ENCODE measurements around the gene BATF2.
"Not testable (repeated sequence)": the region's sequence is repeated elsewhere in the genome, so short reads cannot be mapped to it uniquely, and the experiment has no call there.

BATF2 gene

DNA sequence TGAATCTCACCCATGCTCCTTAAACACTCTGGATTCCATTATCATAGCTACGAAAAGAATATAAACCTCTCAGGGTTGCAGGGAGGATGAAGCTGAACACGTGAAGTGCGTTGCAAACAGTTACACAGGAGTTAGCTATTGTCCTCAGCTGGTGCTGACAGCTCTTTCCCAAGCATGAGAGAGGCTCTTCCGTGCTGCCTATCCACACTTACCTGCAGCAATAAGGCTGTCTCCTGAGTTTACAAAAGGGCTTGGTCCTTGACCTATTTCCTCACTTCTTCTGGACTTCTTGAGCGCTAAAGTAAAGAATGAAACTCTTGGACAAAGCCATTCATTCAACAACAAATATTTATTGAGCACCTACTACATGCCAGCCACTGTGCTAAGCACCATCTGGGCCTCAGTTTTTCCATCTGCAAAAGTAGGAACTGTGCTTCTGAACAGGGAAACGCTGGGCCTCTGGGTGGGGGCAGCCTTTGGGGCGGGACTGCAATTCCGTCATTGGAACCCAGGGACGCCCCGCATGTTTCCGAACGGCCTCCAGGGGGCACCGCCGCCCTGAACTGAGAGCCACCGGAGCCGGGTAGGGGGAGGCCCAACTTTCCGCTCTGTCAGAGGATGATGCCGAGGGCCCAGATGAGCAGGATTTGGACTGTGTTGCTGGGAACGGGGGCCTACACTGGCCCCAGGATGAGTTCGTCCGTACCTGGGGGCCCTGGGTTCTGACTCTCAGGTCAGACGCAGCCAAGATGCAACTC lies 16.5 kb upstream of the BATF2 start:
- peak; percentile 77 to 81 for DNase-seq (ENCODE audit: low read depth in 2 of 2)

DNA sequence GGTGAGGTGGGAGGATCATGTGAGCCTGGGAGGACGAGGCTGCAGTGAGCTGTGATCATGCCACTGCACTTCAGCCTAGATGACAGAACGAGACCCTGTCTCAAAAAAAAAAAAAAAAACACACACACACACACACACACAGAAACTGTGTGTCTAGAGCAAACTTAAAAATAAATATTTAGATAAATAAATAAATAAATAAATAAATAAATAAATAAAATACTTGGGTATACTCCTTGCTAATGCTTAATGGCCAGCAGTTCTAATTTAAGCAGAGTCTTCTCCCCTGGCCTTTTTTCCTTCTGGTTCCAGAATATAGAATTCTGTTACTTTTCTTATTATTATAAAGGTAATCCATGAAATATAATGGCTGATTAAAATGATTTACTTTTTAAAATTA lies 12.1 kb upstream of the BATF2 start:
- DNase-seq (ENCODE audit: low read depth in 2 of 2): no peak

GRCh38 chr11:65008016-65008415 lies 11.2 kb upstream of the BATF2 start:
- DNase-seq (ENCODE audit: low read depth in 2 of 2): no peak

GRCh38 chr11:65003968-65004367 lies 7.2 kb upstream of the BATF2 start:
- DNase-seq (ENCODE audit: low read depth in 2 of 2): not testable (repeated sequence)

DNA sequence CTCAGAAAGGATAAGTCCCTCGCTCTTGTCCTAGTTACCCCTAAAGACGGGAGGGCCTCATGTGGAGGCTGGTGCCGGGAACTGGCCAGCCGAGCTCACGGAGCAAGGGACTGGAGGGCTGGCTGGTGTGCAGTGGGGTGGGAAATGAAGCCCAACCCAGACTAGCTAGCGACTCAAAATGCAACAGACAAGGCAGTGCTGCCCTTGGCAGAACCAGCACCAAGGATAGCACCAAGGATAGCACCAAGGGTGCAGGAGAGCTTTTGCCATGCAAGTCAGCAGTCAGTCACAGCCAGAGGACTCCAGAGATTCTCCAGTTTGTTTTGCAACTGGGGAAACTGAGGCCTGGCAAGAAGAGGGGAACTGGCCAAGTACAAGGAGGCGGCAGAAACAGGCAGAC lies 6.5 kb upstream of the BATF2 start:
- DNase-seq (ENCODE audit: low read depth in 2 of 2): no peak

GRCh38 chr11:65002706-65003105 lies 5.9 kb upstream of the BATF2 start:
- DNase-seq (ENCODE audit: low read depth in 2 of 2): no peak

DNA sequence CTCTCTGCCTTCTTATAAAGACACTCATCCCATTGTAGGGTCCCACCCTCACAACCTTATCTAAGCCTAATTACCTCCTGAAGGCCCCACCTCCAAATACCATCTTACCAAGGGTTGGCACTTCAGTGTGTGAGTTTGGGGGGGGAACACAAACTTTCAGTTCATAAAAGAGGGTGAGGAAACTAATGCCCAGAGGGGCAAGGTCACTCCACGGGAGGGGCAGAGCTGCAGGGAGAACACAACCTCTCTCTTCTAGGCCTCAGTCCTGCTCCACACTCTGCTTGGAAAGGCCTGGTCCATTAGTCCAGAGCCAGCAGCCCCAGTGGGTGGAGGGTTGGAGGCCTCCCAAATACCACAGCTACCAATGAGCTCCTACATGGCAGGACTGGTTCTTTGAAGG lies 2.7 kb upstream of the BATF2 start:
- no peak for DNase-seq (ENCODE audit: low read depth in 2 of 2)

- DNase-seq (ENCODE audit: low read depth in 2 of 2): no peak
Measured at GRCh38 chr11:64998690-64999431, 2.1 kb upstream of the BATF2 start.

DNA sequence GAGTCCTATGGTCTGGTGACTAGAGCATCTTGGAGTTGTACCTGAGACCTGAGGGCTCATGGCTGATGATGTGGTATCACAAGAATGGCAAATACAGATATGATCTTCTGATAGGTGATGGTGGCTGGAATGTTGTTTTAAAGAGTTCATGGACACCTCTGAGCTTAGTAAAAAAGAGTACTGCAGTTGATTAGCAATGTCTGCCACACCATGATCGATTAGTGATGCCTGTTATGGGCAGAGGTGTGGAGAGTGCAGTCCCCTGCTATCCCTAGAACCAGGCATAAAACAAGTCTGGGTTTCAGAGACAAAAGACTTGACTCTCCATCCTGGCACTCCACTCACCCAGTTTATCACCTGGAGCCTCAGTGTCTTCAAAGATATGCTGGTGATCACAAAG lies 1.4 kb upstream of the BATF2 start:
- DNase-seq (ENCODE audit: low read depth in 2 of 2): no peak

DNA sequence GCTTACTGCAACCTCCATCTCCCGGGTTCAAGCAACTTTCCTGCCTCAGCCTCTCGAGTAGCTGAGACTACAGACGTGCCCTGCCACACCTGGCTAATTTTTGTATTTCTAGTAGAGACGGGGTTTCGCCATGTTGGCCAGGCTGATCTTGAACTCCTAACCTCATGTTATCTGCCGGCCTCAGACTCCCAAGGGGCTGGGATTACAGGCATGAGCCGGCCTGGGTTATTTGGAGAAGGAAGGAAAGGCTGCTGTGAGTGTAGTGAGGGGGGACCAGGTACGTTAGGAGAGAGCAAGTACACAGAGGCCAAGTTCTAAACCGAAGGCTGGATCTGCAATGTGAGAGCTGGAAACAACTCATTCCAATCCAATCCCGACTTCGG lies 453 bp downstream of the BATF2 start:
- no peak for DNase-seq (ENCODE audit: low read depth in 2 of 2)

- DNase-seq (ENCODE audit: low read depth in 2 of 2): no peak
Measured at GRCh38 chr11:64994318-64994717, 2.5 kb downstream of the BATF2 start.

- no peak for DNase-seq (ENCODE audit: low read depth in 2 of 2)
Measured at GRCh38 chr11:64990222-64990923, 6.4 kb downstream of the BATF2 start.

DNA sequence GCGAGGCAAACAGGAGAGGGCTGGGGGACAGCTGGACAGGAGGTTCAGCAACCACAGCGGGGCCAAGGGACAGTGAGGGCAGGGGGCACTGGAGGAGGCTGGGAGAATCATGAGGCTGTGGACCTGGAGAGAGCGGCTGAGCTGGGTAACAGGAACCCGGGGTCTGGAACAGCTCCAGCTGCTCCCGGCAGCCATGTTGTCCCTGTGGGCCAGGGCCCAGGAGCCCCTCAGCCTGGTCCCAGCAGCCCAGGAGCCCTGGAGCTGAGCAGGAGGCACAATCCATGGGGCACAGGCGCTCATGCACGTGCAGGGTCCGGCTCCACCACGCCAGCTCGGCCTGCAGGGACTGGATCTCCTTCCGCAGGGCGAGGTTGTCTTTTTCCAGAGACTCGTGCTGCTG lies 7.4 kb downstream of the BATF2 start:
- no peak for DNase-seq (ENCODE audit: low read depth in 2 of 2)

- DNase-seq (ENCODE audit: low read depth in 2 of 2): no peak
Measured at GRCh38 chr11:64987998-64988854, 8.5 kb downstream of the BATF2 start.

DNA sequence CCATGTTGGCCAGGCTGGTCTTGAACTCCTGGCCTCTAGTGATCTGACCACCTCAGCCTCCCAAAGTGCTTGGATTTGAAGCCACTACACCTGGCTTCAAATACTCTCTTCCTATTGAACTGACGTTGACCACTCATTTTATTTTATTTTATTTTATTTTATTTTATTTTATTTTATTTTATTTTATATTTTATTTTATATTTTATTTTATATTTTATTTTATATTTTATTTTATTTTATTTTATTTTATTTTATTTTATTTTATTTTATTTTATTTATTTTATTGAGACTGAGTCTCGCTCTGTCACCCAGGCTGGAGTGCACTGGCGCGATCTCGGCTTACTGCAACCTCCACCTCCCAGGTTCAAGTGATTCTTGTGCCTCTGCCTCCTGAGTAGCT lies 13.4 kb downstream of the BATF2 start:
- not testable (repeated sequence) for DNase-seq (ENCODE audit: low read depth in 2 of 2)

- no peak for DNase-seq (ENCODE audit: low read depth in 2 of 2)
Measured at GRCh38 chr11:64976651-64977050, 20.1 kb downstream of the BATF2 start.

GRCh38 chr11:64974124-64974523 lies 22.6 kb downstream of the BATF2 start:
- no peak for DNase-seq (ENCODE audit: low read depth in 2 of 2)

DNA sequence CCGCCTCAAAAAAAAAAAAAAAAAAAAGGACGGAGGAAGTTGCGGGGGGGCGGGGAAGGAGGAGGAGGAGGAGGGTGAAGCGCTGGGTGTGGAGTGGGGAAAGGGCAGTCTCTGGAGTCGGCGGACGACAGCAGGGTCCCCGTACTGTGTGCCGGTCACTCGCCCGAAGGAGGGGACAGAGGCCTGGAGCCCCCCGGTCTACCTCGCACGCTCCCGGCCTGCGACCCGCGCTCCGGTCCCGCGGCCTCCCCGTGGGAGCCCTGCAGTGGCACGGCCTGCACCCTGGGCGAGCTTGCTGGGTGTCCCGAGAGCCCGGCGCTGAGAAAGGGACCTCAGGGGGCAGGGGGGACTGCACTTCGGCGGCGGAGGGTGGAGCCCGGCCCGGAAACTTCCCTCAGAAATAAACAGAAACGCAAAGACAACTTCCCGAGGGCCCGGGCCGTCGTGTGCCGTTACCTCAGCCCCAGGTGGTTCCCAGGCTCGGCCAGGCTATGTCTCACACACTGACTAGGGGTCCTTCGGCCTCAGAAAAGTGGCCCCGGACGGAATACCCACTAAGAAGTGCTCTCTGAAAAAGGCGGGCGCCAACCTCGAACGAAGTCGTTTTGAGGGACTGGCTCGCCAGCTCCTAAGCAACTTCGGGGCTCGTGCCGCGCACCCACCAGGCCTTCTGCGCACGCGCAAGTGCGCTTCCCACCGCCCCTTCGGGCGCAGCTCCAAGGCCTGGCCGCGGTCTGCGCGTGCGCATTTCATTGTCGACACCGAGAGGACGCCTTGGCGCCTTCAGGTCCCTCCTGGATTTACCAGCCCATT lies 25.1 kb downstream of the BATF2 start, which contains the start of gene MAJIN:
MAJIN (minus strand) TSS at position 688 of the 813 bp plus-strand sequence. CDS start 12,703 bp downstream, outside the sequence.
- DNase-seq (ENCODE audit: low read depth in 2 of 2): peak; percentile 72 to 86

- DNase-seq (ENCODE audit: low read depth in 2 of 2): no peak
Measured at GRCh38 chr11:64970731-64971151, 26.0 kb downstream of the BATF2 start.

DNA sequence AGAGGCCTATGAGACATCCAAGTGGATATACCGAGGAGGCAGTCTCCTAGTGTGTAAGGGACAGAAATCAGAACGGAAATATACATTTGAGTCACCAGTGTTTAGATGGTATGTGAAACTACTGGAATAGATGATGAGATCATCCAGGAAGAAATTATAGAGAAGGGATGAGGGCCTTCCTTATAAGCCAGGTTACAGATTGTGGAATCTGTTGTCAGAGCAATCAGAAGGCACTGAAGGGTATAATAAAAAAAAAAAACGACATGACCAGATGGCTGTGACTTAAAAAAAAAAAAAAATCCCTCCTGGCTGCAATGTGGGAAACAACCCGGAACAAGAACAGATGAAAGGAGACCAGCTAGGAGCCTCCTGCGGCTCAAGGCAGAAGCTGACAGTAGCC lies 27.6 kb downstream of the BATF2 start:
- DNase-seq (ENCODE audit: low read depth in 2 of 2): no peak

GRCh38 chr11:64967375-64967774 lies 29.4 kb downstream of the BATF2 start:
- DNase-seq (ENCODE audit: low read depth in 2 of 2): no peak

Measured in stimulated activated CD8-positive, alpha-beta memory T cell treated with anti-CD3 and anti-CD28 coated beads, Interleukin-2, amount 100 ng/mL, for 1 hour (primary cell).